Activated T-helper 1 cell treated with anti-CD3 and anti-CD28 coated beads, Interleukin-12 subunit alpha, Interleukin-12 subunit beta, Interleukin-2, Interleukin-4 antibody, amounts not matched to agents 30 ng/mL and 10 ng/mL and 1 ng/mL, durations not matched to agents 14 hours and 24 hours and 36 hours (primary cell): ENCODE measurements around the gene EFHC1. TPM values are rescaled to one million over a fixed set of nuclear protein-coding genes. Genes with fewer than 3 reads are reported as not detected.
"Not testable (repeated sequence)": the region's sequence is repeated elsewhere in the genome, so short reads cannot be mapped to it uniquely, and the experiment has no call there.

Source experiments
- DNase-seq: peaks from one replicate; pipeline ENCODE4 v3.0.0; 2021; ENCODE audit warnings: low spot score
- H3K27ac Mint-ChIP-seq: one replicate; pipeline ENCODE4 v1.8.0; 2021; ENCODE audit warnings: mild to moderate bottlenecking, mixed read lengths
- H3K27me3 Mint-ChIP-seq: one replicate; pipeline ENCODE4 v1.8.0; 2022; ENCODE audit warnings: mild to moderate bottlenecking, moderate library complexity, mixed read lengths; ENCODE audit not compliant: insufficient read depth
- H3K36me3 Mint-ChIP-seq: one replicate; pipeline ENCODE4 v1.8.0; 2021; ENCODE audit warnings: low read depth, mixed read lengths
- H3K4me1 Mint-ChIP-seq: one replicate; pipeline ENCODE4 v1.8.0; 2021; ENCODE audit warnings: low read depth, mixed read lengths
- H3K4me3 Mint-ChIP-seq: one replicate; pipeline ENCODE4 v1.8.0; 2021; ENCODE audit warnings: mild to moderate bottlenecking, moderate library complexity, mixed read lengths
- H3K9me3 Mint-ChIP-seq: one replicate; pipeline ENCODE4 v1.8.0; 2021; ENCODE audit warnings: mixed read lengths
- intact Hi-C: fragments of 100-400 bp; cut with micrococcal nuclease; formaldehyde crosslinking; loops from one replicate; pipeline ENCODE4 v1.15.1; 2024
- total RNA-seq: library from RNA; stranded (reverse); gene quantifications from 2 replicates; pipeline ENCODE4 v1.2.3, GENCODE V29; 2022

Gene EFHC1
- total RNA-seq, 1 donor from 2014 or later = 0.70 TPM

DNA sequence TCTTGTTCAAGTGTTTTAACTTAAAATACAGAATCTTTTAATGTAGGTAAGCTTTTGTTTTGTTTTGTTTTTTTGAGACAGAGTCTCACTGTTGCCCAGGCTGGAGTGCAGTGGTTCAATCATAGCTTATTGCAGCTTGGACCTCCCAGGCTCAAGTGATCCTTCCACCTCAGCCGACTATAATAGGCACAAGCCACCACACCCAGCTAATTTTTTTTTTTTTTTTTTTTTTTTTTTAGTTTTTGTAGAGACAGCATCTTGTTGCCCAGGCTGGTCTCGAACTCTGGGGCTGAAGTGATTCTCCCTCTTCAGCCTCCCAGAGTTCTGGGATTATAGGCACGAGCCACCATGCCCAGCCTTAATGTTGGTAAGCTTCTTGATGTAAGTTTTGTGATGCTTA, 3.3 kb downstream of the EFHC1 start:
- H3K9me3 Mint-ChIP-seq = no peaks in the 10 kb centered on the region
- no peak for DNase-seq
- intact Hi-C loops = loop anchor here (5.0 to 10.0 kb wide), 3 partner anchors 69 to 1121 kb away; partner anchors contain the start of gene GCLC
- no peak overlapping the region for H3K27ac Mint-ChIP-seq
- no peaks in the 10 kb centered on the region for H3K36me3 Mint-ChIP-seq
- H3K27me3 Mint-ChIP-seq = peaks cover 6% of the 10 kb centered on the region
- H3K4me3 Mint-ChIP-seq = no peak overlapping the region
- H3K4me1 Mint-ChIP-seq = peaks cover 7% of the 10 kb centered on the region

- no peak for DNase-seq
- Mint-ChIP-seq H3K36me3 (no peaks in the 10 kb centered on the region), H3K4me3 (no peak overlapping the region), H3K27ac (no peak overlapping the region), H3K27me3 (peaks cover 6% of the 10 kb centered on the region), H3K9me3 (no peaks in the 10 kb centered on the region), H3K4me1 (peaks cover 7% of the 10 kb centered on the region)
- intact Hi-C loops = loop anchor here (5.0 to 10.0 kb wide), 3 partner anchors 68 to 1121 kb away; partner anchors contain the start of gene GCLC
Observed at GRCh38 chr6:52423971-52424381, 3.8 kb downstream of the EFHC1 start.

DNA sequence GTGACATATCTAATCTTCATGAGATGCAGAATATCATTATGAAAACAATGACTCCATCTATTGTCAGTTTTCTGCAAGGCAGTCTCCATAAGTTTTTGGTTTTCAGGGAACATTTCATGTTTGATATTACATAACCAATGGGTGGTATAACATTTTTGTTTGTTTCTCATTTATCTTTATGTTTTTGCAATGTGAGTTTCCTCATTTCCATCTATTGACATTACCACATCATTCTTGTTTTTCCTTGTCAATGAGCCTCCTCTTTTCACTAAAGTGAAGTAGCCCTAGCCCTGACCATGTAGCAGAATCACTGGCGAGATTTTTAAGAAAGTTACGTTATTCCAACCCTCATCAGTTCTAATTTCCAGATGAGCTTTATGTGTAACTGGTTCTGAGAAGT, 4.4 kb downstream of the EFHC1 start:
- Mint-ChIP-seq H3K27ac (no peak overlapping the region), H3K36me3 (no peaks in the 10 kb centered on the region), H3K27me3 (peaks cover 6% of the 10 kb centered on the region), H3K4me1 (peaks cover 2% of the 10 kb centered on the region), H3K9me3 (no peaks in the 10 kb centered on the region), H3K4me3 (no peak overlapping the region)
- DNase-seq = no peak
- intact Hi-C loops = loop anchor here (5.0 to 10.0 kb wide), 3 partner anchors 68 to 1120 kb away; partner anchors contain the start of gene GCLC

DNA sequence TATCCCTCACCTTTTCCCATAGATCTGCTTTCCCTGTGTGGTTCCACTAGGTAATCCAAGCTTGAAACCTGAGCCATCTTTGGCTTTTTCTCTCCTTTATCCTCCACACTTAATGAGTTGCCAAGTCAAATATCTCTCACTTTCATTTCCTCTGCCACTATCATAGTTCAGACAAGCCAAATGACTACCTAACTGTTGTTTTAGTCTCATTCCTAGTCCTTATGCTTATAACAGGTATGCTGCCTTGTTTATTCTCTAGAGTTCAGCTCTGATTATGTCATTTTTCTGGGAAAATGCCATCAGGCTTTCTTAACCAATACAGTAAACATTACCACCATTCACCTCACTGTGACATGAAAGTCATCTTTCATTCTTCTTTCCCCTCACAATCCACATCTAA, 6.5 kb downstream of the EFHC1 start:
- Mint-ChIP-seq H3K4me1 (peaks cover 6% of the 10 kb centered on the region), H3K9me3 (no peaks in the 10 kb centered on the region)
- intact Hi-C loops = loop anchor here (10.0 kb wide), 1 partner anchor 1118 kb away; the partner anchor contains the start of gene GCLC

GRCh38 chr6:52433294-52433693, 13.2 kb downstream of the EFHC1 start:
- H3K4me1 Mint-ChIP-seq, H3K36me3 Mint-ChIP-seq, intact Hi-C loops, H3K9me3 Mint-ChIP-seq, H3K27ac Mint-ChIP-seq, H3K4me3 Mint-ChIP-seq, DNase-seq: not testable (repeated sequence)
- H3K27me3 Mint-ChIP-seq = peaks cover 18% of the 10 kb centered on the region

More for the DNA sequence above, 6.5 kb downstream of the EFHC1 start:
- Mint-ChIP-seq H3K27ac (no peak overlapping the region), H3K27me3 (peaks cover 16% of the 10 kb centered on the region), H3K4me3 (no peak overlapping the region), H3K36me3 (no peaks in the 10 kb centered on the region)
- DNase-seq = no peak

GRCh38 chr6:52435345-52435744, 15.2 kb downstream of the EFHC1 start:
- Mint-ChIP-seq H3K4me1 (peaks cover 6% of the 10 kb centered on the region), H3K36me3 (no peaks in the 10 kb centered on the region), H3K27ac (no peak overlapping the region), H3K4me3 (no peak overlapping the region), H3K9me3 (no peaks in the 10 kb centered on the region), H3K27me3 (peaks cover 12% of the 10 kb centered on the region)
- no peak for DNase-seq
- intact Hi-C loops = no loop called here

GRCh38 chr6:52438926-52439325, 18.8 kb downstream of the EFHC1 start:
- H3K9me3 Mint-ChIP-seq = no peaks in the 10 kb centered on the region
- no peak overlapping the region for H3K4me3 Mint-ChIP-seq
- H3K36me3 Mint-ChIP-seq = no peaks in the 10 kb centered on the region
- no peak for DNase-seq
- H3K27ac Mint-ChIP-seq = no peak overlapping the region
- H3K27me3 Mint-ChIP-seq = no peaks in the 10 kb centered on the region
- intact Hi-C loops = no loop called here
- no peaks in the 10 kb centered on the region for H3K4me1 Mint-ChIP-seq

GRCh38 chr6:52454556-52454955, 34.4 kb downstream of the EFHC1 start:
- Mint-ChIP-seq H3K36me3 (peaks cover 2% of the 10 kb centered on the region), H3K9me3 (peaks cover 21% of the 10 kb centered on the region), H3K4me1 (no peaks in the 10 kb centered on the region), H3K27me3 (peaks cover 14% of the 10 kb centered on the region), H3K4me3 (no peak overlapping the region), H3K27ac (no peak overlapping the region)
- DNase-seq = no peak
- intact Hi-C loops = no loop called here

DNA sequence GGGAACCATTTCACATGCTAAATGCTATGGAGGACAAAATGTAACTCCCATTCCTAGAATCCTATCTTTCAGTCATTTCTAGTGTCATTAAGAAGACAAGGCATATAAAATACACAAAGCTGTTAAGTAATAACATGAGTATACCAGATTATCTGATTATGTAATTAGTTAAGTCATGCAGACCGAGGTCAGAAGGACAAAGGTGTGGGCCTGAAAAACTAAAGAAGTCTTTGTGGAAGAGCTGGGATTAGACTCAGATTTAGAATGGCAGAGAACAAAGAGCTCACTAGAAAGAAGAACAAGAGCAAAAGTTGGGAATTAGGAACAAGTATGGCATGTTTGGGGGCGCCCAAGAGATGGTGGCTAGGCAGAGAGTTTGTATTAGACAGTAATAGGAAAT, 37.0 kb downstream of the EFHC1 start:
- no peak for DNase-seq
- Mint-ChIP-seq H3K27ac (no peak overlapping the region), H3K9me3 (peaks cover 5% of the 10 kb centered on the region), H3K27me3 (peaks cover 15% of the 10 kb centered on the region), H3K36me3 (no peaks in the 10 kb centered on the region), H3K4me1 (no peaks in the 10 kb centered on the region), H3K4me3 (no peak overlapping the region)
- intact Hi-C loops = no loop called here

DNA sequence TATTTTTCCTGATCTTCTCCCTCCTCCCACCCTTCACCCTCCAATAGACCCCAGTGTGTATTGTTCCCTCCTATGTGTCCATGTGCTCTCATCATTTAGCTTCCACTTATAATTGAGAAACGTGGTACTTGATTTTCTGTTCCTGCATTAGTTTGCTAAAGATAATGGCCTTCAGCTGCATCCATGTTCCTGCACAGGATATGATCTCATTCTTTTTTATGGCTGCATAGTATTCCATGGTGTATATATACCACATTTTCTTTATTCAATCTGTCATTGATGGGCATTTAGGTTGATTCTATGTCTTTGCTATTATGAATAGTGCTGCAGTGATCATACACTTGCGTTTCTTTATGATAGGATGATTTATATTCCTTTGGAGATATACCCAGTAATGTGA, 41.1 kb downstream of the EFHC1 start:
- H3K4me3 Mint-ChIP-seq, DNase-seq, H3K4me1 Mint-ChIP-seq, intact Hi-C loops, H3K27ac Mint-ChIP-seq, H3K36me3 Mint-ChIP-seq, H3K9me3 Mint-ChIP-seq: not testable (repeated sequence)
- H3K27me3 Mint-ChIP-seq = peaks cover 12% of the 10 kb centered on the region

DNA sequence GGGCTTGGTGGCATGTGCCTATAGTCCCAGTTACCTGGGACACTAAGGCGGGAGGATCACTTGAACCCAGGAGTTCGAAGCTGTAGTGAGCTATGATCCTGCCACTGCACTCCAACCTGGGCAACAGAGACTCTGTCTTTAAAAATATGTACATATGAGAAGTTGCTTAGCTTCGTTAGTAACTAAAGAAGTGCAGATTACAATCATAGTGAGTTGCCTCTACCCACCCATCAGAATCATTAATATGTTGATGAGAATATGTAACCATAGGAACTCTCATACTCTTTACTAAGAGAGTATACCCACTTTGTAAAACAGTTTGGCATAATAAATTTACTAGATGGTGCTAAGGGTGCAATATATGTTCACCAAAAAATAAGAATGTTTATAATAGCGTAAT, 54.0 kb downstream of the EFHC1 start:
- H3K27ac Mint-ChIP-seq = no peak overlapping the region
- H3K4me1 Mint-ChIP-seq = no peaks in the 10 kb centered on the region
- intact Hi-C loops = no loop called here
- H3K9me3 Mint-ChIP-seq = no peaks in the 10 kb centered on the region
- no peaks in the 10 kb centered on the region for H3K36me3 Mint-ChIP-seq
- no peak overlapping the region for H3K4me3 Mint-ChIP-seq
- no peak for DNase-seq
- peaks cover 9% of the 10 kb centered on the region for H3K27me3 Mint-ChIP-seq

GRCh38 chr6:52475307-52475706, 55.2 kb downstream of the EFHC1 start:
- Mint-ChIP-seq H3K9me3 (no peaks in the 10 kb centered on the region), H3K4me1 (no peaks in the 10 kb centered on the region), H3K27ac (no peak overlapping the region), H3K27me3 (peaks cover 9% of the 10 kb centered on the region), H3K36me3 (no peaks in the 10 kb centered on the region), H3K4me3 (no peak overlapping the region)
- intact Hi-C loops = no loop called here
- DNase-seq = no peak

- H3K36me3 Mint-ChIP-seq = peaks cover 3% of the 10 kb centered on the region
- intact Hi-C loops = no loop called here
Observed at GRCh38 chr6:52482903-52483670, 62.9 kb downstream of the EFHC1 start.

More at GRCh38 chr6:52482903-52483670, 62.9 kb downstream of the EFHC1 start:
- Mint-ChIP-seq H3K4me1 (no peaks in the 10 kb centered on the region), H3K4me3 (no peak overlapping the region), H3K9me3 (no peaks in the 10 kb centered on the region), H3K27ac (no peak overlapping the region), H3K27me3 (peaks cover 9% of the 10 kb centered on the region)
- DNase-seq = no peak
